Measurements from ENCODE around the gene EYS.
"Not testable (repeated sequence)": the region's sequence is repeated elsewhere in the genome, so short reads cannot be mapped to it uniquely, and the experiment has no call there.

EYS gene

GRCh38 chr6:65402564-65402963, 304.5 kb downstream of the EYS start:
- H3K4me3 ChIP-seq (ENCODE audit: low read depth, low read length) = no peak overlapping the region
- in situ Hi-C loops (cut with HindIII; ENCODE audit: low sequenced_read_pairs) = no loop called here
- TF ChIP-seq CTCF (IDR thresholded peaks at IDR 0.05; ENCODE audit: low read depth, low read length) = no peak
- no peak for DNase-seq (ENCODE audit: low read depth, low spot score)

GRCh38 chr6:65399355-65400084, 307.5 kb downstream of the EYS start:
- no peak for TF ChIP-seq CTCF (IDR thresholded peaks at IDR 0.05; ENCODE audit: low read depth, low read length)
- in situ Hi-C loops (cut with HindIII; ENCODE audit: low sequenced_read_pairs) = no loop called here
- no peak for DNase-seq (ENCODE audit: low read depth, low spot score)
- H3K4me3 ChIP-seq (ENCODE audit: low read depth, low read length) = no peak overlapping the region

GRCh38 chr6:65398851-65399250, 308.2 kb downstream of the EYS start:
- no peak overlapping the region for H3K4me3 ChIP-seq (ENCODE audit: low read depth, low read length)
- in situ Hi-C loops (cut with HindIII; ENCODE audit: low sequenced_read_pairs) = no loop called here
- DNase-seq (ENCODE audit: low read depth, low spot score) = no peak
- no peak for TF ChIP-seq CTCF (IDR thresholded peaks at IDR 0.05; ENCODE audit: low read depth, low read length)

DNA sequence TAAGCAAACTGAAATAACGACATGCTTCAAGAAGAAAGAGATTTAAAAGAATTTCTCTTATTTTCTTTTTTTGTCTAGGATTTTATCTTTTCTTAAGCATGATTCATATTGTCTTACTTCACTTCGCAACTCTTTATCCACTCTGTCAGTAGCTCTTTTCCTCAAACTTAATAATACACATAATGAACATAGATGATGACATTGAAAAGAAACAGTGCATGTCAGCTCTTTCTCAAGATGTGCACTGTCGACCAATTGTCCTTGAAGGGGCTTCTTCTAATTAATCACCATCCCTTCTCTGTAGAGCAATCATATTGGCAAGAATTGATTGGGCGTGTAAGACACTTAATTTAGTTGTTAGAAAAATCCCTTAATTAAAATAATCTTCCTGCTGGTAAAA, 356.5 kb downstream of the EYS start:
- no peak overlapping the region for H3K4me3 ChIP-seq (ENCODE audit: low read depth, low read length)
- no peak for DNase-seq (ENCODE audit: low read depth, low spot score)
- in situ Hi-C loops (cut with HindIII; ENCODE audit: low sequenced_read_pairs) = no loop called here
- no peak for TF ChIP-seq CTCF (IDR thresholded peaks at IDR 0.05; ENCODE audit: low read depth, low read length)

DNA sequence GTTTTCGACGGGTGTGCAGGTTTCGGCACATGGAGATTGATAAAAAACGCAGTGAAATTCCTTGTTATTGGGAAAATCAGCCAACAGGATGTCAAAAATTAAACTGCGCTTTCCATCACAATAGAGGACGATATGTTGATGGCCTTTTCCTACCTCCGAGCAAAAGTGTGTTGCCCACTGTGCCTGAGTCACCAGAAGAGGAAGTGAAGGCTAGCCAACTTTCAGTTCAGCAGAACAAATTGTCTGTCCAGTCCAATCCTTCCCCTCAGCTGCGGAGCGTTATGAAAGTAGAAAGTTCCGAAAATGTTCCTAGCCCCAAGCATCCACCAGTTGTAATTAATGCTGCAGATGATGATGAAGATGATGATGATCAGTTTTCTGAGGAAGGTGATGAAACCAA, 404.4 kb downstream of the EYS start:
- in situ Hi-C loops (cut with HindIII; ENCODE audit: low sequenced_read_pairs); H3K4me3 ChIP-seq (ENCODE audit: low read depth, low read length): not testable (repeated sequence)

GRCh38 chr6:65299236-65299635, 407.8 kb downstream of the EYS start:
- TF ChIP-seq CTCF (IDR thresholded peaks at IDR 0.05; ENCODE audit: low read depth, low read length) = no peak
- no peak for DNase-seq (ENCODE audit: low read depth, low spot score)
- H3K4me3 ChIP-seq (ENCODE audit: low read depth, low read length) = no peak overlapping the region
- in situ Hi-C loops (cut with HindIII; ENCODE audit: low sequenced_read_pairs) = no loop called here

More for the DNA sequence above, 404.4 kb downstream of the EYS start:
- not testable (repeated sequence) for DNase-seq (ENCODE audit: low read depth, low spot score)

DNA sequence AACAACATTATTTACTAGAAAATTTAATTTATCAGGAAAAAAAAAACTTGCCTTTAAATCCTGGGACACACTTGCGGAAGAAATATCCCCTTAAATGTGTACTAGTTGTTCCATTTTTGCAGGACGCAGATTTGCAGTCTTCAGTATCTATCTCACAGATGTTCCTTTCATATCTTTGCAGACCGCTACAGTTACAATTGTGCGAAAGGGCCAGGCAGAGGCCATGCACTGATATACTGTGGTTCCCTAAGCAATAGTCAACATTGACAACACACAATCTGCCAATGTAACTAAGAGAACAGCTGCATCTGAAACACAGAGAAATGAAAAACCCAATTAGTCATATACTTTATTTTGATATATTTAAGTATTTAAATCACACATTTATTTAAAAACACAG, 411.2 kb downstream of the EYS start:
- no peak for TF ChIP-seq CTCF (IDR thresholded peaks at IDR 0.05; ENCODE audit: low read depth, low read length)
- no peak for DNase-seq (ENCODE audit: low read depth, low spot score)

More for the DNA sequence above, 411.2 kb downstream of the EYS start:
- H3K4me3 ChIP-seq (ENCODE audit: low read depth, low read length) = no peak overlapping the region
- in situ Hi-C loops (cut with HindIII; ENCODE audit: low sequenced_read_pairs) = no loop called here
